NOMO-1 (cell line): ENCODE data around the gene PRKCD.

Source experiments
- DNase-seq, 2 experiments: peaks; one replicate each; lab custom pipeline; 2025; ENCODE audit not compliant: unreplicated experiment in 2 of 2; lab: John Stamatoyannopoulos, UW

The PRKCD gene

DNA sequence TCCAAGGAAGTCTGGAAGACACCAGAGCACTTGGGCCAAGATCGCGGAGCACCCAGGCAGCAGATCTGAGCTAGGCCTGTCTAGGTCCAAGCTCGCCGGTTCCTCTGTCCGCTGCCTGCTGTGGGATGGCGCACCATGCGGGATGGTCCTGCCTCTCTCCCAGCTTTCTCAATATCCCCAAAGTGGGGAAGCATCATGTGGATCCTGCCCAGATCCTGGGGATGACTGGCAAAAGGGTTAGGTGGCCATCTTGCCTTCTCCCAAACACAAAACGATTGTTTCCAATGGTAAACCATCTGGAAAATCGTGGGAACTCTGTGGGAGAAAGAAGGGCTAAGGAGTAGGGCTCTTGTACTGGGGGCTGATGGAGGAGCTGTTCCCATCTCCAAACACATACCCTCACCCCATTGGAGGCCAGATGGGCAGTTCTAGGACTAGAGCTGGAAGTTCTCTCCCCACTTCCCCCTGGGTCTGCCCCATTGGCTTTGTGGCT, 8.9 kb downstream of the PRKCD start:
- no peak for DNase-seq

DNA sequence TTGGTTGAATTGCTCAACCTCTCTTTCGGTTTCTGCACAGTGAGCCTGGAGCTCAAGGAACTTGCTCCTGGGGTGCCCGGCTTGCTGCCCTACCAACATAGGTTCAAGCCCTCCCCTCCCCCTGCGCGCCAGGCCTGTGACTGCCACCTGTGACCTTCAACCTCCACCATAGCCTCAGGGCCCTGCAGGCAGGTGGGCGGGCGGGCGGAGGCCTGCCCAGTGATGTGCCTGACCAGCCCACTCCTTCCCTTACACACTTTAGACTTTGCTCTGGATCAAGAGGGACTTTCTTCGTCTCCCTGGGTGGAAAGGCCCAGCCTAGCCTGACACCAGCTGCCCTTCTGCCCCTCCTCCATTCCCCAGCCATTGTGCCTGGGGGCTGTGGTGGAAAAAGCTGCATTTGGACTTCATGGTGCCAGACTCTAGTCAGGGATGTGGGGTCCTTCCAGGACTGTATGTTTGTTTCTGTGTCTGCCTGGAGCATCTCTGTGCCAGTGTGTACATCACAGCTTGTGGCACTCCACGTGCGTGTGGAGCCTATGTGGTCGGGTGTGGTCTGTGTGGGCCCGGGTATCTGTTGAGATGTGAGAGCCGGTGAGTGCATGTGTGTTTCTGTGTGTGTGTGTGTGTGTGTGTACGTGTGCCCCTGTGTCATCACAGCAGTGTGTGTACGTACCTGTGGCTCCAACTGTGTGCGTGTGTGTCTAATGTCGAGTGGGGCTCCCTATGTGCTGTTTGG, 9.5 kb downstream of the PRKCD start:
- DNase-seq = peak; percentile 80 to 91

DNA sequence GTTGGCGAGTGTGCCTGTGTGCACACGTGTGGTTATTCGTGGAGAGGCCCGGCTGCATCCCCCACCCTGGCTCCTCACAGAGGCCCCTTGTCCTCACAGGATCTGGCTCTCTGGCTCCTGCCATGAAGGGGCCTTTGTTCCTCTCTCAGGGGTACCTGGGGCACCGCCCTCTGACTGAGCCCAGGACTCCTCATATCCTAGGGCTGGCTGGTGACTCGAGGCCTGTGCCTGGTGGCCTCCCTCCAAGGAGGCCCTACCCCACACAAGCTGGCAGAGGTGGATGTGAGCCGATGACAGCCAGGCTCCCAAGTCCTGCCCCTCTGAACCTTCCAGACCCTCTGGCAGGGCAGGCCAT, 10.0 kb downstream of the PRKCD start:
- DNase-seq = no peak

DNA sequence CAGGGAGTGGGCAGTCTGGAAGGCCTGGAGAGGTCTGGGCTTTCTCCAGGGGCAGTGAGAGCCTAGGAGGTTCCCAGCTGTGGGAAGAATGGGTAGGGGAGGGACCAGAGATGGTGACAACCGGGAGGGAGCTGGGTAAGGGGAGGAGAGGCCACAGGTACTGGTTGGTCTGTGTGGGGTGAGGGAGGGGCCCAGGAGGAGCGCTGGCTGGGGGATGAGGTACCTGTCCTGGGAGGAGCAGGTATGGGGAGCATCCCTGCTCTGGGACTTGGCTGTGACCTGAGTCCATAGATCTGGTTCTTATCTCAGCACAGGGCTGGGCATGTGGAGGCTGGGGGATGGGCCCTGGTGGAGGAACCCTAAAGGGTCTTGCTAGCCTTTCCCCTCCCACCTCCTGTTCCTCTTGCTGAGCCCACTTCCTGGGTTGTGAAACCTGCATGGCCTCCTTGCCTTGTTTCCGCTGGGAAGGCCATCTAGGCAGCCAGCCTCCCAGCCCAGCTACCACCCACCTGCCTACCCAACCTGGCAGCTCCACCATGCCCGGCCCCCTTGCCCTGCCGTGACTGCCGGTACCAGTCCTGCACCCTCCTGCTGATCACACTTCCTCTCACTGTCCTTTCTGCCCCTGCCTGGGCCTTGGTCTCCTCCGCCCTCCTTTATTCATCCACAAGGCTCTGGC, 11.0 kb downstream of the PRKCD start:
- DNase-seq = peak; percentile 60 to 65

DNA sequence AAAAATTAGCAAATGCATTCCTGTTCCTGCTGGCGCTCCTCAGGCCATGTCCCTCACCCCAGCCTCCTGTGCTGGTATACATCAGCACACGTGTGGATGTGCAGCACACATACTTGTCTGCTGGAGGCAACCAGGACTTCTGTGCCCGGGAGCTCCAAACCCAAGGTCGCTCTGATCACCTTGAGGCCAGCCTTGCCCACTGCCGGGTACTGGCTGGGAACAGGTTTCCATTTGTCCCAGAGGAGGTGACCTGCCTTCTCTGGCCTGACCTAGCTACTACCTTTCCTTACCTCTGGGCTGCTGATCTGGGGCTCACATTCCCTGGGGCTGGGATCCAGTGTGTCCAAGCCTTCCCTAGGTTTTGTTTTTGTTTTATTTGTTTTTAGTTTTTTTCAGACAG, 12.1 kb downstream of the PRKCD start:
- no peak for DNase-seq

DNA sequence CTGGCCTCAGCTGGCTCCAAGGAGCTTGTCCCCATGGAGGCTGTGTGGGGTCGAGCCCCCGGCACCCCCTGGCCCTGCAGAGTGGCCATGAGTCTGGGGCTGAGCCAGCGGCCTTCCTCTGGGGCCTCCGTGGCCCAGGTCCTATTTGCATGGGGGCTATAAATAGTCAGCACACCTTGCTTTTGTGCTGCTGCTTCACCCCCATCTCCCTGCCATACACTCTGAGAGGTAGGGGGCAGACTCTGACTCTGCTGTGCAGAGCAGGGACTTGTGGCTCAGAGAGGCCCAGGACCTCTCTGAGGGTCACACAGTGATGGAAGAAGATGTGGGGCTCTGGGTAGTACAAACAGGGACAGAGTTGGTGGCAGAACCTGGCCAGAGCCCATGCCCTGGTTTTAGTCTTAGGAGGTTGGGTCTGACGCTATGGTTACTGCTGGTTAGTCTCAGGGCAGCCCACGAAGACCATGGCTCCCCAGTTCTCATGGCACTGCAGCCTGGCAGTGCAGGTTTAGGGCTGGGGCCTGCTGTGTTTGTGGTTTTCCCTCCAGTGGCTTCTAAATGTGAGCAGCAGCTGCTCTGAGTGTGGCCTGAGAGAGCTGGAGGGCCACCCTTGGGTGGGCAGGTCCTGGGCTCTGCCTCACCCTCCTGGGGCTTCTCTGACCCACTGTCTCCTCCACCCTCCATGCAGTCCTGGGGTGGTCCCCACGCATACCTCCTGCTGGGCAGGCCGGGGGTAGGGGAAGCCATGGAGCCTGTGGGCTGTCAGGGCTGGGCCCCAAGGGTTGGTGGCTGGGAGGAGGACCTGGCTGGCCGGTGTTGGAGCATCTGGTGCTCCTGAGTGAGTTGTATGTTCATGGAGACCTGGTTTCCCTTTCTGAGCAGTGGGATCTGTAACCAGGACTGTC, 13.6 kb downstream of the PRKCD start:
- no peak for DNase-seq

DNA sequence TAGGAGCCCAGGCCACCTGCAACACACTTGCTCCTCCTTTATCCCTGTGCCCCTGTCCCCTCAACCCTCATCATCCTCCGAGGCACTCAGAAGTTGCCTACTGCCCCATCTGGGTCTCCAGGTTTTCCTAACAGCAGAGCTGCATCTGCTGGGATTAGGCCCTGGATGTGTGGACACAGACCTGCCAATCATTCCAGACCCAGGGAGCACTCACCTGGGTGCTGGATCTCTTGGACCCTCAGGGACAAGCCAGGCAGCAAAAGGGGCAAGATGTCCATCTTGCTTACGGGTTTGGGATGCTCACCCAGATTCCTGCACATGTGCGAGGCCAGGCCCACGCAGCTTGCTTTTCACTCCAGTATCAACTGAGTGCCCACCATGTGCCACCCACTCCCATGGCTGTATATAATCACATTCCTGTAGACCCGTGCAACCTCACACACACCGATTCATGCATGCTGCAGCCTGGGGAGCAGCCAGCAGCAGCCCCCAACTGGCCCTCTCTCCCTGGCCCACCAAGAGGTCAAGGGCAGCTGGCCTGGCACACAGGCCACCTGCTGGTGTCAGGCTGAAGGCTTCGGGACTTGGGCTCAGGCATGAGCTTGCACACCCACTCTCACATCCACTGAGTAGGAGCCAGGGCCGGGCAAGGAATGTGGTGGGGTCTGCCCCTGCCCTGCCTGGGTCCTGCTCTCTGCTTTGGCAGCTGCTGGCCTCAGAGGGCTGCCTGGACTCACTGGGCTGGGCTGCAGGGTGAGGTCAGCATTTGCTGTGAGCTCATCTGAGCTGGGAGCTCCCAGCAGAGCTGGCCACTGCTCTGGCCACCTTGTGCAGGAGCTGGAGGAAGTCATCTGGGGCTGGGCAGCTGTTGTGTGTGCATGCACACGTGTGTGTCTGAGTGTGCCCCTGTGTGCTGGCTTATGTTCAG, 14.9 kb downstream of the PRKCD start:
- no peak for DNase-seq

DNA sequence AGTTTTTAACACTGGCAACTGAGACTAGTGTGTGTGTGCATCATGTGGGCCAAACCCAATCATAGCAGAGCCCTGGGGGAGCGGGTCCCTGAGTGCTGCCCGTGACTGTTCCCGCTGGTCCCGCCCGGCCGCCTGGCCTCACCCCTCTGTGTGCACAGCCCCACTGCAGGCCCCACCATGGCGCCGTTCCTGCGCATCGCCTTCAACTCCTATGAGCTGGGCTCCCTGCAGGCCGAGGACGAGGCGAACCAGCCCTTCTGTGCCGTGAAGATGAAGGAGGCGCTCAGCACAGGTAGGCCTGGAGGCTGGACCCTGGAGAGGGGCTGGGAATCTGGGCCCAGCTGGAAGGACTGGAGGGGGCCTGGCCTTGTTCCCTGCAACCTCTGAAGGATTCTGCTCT, 17.2 kb downstream of the PRKCD start:
- DNase-seq = no peak

DNA sequence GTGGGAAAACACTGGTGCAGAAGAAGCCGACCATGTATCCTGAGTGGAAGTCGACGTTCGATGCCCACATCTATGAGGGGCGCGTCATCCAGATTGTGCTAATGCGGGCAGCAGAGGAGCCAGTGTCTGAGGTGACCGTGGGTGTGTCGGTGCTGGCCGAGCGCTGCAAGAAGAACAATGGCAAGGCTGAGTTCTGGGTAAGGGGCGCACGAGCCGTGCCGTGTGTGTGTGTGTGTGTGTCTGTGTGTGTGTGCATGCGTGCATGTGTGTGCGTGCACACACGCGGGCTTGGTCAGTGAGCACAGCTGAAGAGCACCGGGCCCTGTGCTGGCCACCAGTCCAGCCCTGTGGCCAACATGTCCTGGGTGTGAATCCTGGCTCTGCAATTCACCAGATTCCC, 18.6 kb downstream of the PRKCD start:
- no peak for DNase-seq

DNA sequence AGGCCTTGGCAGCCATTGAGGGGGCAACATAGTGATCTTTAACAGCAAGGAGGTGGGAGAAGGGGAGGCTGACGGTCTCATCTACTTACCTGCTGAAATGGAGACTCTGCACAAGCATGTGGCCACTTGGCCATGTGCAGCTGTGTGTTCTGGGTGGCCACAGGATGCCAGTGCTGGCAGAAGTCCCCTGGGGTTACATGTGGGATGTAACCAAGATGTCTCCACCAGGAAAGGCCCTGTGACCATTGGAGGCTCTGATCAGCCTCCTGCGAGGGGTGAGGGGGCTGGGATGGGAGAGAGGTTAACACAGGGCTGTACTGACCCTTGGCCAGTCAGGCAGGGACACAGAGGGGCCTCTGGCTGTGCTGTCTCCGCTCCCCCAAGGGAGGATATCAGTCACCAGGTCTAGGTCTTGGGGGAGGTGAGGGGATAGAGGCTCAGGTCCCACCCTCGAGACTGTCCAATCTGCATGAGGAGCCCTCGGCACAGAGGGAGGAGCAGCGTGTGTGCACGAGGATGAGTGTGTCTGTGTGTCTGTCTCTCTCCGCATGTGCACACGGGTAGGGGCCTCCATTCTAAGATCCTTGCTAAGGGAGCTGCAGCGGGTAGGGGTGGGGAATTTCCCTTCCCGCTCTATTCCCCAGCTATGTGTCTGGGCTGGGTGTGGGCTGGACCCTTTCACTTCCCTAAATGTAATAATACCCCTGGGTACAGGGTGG, 19.5 kb downstream of the PRKCD start:
- DNase-seq = peak; percentile 77 to 79

DNA sequence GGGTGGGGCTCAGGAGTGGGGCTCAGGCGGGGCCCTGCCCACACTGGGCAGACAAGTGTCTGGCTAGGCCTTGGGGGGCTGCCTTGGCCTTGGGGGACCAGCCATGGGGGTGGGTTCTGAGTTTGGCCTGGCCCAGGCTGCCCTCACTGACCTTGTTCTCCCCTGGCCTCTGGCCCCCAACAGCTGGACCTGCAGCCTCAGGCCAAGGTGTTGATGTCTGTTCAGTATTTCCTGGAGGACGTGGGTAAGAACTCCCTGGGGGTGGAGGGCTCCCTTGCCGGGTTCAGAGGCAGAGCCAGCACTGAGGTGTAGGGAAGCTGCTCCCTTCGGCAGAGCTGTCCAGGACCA, 20.0 kb downstream of the PRKCD start:
- DNase-seq = no peak

DNA sequence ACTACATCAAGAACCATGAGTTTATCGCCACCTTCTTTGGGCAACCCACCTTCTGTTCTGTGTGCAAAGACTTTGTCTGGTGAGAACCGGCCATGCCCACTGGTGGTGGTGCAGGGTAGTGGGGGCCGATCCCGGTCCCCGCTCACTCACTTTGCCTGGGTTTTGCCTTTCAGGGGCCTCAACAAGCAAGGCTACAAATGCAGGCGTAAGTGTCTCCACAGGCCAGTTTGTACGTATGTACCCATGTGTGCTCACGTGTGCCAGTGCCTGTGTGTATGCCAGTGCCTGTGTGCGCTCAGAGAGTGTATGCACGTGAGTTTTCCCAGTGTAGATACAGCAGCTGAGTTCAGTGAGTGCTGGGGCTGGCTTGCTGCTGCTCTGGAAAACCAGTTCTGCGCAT, 20.5 kb downstream of the PRKCD start:
- DNase-seq = no peak

DNA sequence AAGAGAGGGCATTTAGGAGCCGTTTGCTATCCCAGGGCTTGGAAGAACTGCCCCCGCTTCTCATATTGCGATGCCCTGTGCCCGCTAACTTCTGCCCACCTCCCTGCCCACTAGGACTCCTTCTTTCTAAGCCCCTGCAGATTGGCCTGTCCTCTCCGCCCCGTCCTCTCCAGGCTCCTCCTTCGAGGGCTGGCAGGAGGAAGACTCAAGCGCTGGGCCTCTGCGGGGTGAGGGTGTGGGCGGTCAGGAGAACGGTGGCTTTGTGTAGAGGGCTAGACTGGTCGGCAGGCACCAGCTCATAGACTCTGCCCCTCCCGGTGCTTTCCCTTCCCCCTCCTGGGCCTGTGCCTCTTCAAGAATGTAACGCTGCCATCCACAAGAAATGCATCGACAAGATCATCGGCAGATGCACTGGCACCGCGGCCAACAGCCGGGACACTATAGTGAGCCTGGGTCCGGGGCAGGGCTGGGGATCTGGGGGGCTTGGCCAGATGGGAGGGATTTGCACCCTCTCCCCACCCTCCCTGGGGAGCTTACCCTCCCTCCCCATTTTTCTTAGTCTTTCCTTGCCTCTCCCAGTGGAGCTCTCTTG, 21.9 kb downstream of the PRKCD start:
- no peak for DNase-seq

DNA sequence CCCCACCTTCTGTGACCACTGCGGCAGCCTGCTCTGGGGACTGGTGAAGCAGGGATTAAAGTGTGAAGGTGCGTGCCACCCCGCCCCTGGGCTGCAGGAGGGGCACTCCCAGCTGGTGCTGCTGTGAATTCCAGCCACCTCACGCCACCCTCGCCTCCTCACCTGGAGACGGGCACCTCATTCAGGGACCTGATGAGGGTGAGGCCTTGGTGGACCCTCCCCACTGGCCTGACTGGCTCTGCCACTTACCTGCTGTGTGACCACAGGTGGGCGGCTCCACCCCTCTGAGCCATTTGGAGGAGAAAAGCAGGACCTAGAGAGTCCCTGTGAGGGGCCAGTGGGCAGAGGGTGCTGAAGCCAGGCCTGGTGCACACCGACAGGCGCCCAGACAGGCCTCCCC, 22.5 kb downstream of the PRKCD start:
- DNase-seq = no peak

DNA sequence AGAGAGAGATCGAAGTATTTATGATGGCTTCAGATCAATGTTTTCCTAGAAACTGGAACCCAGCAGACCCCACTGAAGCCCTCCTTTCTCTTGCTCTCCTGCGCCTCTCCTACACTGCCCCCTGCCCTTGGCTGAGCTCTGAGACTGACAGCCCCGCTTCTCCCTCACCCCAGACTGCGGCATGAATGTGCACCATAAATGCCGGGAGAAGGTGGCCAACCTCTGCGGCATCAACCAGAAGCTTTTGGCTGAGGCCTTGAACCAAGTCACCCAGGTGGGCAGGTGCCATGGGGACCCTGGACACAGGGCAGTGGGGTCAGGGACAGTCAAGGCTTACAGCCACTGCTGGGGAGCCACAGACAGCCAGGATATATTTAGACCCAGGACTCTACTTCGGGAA, 23.7 kb downstream of the PRKCD start:
- no peak for DNase-seq

DNA sequence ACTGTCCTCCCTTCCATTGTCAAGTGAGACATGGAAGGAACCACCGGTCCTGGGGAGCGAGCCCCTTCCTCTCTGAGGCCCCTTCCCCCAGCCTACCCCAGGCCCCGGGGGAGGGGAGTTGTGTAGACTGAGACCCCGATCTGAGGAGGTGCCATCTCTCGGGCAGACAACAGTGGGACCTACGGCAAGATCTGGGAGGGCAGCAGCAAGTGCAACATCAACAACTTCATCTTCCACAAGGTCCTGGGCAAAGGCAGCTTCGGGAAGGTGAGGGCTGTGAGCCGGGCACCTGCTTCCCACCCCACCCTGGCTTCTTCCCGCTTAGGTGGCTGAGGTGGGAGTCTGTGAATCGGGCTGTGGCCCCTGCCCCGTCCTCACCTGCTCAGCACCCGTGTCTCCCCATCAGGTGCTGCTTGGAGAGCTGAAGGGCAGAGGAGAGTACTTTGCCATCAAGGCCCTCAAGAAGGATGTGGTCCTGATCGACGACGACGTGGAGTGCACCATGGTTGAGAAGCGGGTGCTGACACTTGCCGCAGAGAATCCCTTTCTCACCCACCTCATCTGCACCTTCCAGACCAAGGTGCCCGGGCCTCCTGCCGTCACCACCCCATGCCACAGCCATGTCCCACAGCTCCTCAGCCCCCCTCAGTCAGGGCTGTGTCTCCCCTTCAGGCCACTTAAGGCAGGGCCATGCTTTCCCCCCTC, 24.9 kb downstream of the PRKCD start:
- no peak for DNase-seq

DNA sequence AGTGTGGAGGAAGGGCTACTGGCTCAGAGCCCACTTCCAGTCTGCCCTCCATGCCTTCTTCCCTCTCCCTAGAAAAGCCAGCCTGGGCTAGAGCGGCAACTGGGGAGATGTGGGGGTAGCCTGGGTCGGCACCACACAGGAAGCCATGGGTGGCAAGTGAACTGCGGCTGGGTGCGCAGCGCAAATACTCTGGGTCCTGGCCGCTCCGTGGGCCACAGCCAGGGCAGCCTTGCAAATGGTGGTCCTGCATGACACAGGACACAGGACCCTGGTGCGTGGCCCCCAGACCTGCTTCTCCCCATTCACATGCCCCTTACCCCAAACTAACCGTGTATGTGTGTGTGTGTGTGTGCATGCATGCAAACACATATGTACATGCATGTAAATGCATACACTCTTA, 25.7 kb downstream of the PRKCD start:
- DNase-seq = no peak

DNA sequence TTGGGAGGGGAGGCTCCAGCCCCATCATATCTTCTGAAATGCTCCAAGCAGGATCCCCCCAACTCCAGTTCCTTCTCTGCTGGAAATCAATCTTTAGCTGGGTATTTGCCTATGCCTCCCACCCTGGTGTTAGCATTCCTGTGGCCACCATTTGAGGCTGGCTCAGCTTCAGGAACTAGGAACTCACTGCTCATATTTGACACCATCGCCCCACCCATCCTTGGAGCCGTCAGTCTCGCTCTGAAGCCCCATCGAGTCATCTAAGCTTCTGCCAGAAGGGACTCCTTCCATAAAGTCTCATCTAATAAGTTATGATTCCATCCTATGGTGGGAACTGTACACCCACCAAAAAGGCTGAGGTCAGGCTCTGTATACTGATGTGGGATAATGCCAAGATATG, 26.4 kb downstream of the PRKCD start:
- no peak for DNase-seq

DNA sequence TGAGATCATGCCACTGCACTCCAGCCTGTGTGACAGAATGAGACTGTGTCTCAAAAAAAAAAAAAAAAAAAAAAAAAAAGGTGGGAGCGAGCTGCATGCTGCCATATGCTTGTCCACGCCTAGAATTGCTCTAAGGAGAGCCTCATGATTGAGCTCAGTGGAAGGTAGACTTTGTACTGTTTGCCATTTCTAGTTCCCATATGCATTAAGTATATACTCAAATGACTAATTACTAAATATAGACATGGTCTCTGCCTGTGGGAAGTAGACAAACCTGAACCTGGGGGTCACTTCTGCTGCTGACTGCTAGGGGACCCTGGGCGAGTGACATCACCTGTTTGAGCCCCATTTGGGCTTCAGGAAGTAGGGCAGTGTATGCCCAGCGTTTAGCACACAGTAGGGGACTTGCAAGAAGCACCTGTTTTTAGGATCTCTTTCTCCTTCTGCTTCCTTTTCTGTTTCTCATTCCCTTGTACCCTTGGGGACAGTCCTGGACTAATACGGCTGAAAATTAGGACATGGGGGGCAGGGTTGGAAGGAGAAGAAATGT, 27.2 kb downstream of the PRKCD start:
- DNase-seq = no peak
